Activated naive CD4-positive, alpha-beta T cell treated with Interleukin-2 at 50 U/mL for 16 hours (primary cell): ENCODE measurements around the gene MORF4L2.
"Not testable (repeated sequence)": the region's sequence is repeated elsewhere in the genome, so short reads cannot be mapped to it uniquely, and the experiment has no call there.

Experiments
- DNase-seq: peaks from one replicate; pipeline ENCODE4 v3.0.0-alpha.2; 2020

The MORF4L2 gene

DNA sequence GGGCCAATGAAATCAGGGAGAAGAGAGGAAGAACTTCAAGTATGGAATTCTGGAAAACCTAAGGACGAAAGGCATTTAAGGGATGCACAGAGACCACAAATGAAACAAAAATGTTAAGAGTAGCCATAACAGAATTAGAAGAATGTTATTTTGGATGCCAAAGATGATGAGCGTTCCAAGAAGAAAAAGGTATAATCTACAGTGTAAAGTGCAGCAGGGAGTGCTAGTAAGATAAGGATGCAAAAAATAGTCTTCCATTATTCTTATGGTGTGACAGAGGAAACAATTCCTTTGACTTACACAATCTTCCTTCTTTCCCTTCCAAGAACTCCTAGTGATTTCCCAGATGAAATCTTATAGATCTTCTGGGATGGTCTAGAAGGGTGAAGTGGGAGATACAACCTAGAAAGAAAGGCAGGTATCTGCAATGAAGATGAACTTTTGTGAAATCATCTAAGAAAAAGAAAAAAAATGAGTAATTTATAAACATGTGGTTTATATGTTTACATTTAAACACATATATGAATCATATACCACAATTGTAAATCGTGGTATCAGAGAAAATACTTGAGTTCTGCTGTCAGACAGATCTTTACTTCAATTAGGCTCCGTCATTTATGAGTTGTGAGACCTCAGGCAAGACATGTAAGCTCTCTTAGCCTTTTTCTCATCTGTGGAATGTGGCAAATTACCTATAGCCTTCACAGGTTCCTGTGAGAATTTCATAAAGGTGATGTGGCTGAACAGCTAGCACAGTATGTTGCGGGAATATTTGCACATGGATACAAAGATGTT, 8.1 kb downstream of the MORF4L2 start:
- DNase-seq: no peak

DNA sequence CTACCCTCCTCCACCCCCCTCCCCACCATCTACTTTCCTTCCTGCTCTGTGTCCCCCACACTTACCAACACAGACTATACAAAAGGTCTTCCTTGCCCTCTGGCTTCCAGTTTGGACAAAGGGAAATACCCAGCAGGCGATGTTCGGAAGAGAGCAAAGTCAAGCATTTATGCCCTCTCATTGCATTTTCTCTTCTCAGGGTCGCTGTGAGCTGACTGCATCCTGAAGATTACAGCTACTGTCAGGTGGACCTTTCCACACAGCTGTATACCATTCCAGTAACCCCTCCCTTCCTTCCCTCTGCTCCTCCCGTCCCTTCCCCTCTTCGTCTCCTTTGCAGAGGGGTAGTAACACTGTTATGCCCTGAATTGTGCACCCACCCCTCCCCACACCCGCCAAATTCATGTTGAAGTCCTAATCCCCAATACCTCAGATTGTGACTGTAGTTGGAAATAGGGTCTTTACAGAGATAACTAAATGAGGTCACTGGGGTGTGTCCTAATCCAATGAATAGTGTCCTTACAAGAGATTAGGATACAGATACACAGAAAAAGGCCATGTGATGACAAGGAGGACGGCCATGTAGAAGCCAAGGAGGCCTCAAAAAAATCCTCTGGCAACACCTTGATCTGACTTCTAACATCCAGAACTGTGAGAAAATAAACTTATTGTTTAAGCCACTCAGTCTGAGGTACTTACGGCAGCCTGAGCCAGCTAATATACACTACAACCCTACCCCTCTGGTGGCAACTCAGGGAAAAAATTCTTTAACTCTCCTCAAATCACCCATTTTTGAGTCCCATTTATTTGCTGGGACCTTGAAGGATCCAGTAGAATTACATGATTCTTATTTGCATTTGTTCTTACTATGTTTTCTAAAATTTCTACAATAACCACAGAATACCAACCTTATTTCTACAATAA, 11.7 kb downstream of the MORF4L2 start:
- DNase-seq: no peak

DNA sequence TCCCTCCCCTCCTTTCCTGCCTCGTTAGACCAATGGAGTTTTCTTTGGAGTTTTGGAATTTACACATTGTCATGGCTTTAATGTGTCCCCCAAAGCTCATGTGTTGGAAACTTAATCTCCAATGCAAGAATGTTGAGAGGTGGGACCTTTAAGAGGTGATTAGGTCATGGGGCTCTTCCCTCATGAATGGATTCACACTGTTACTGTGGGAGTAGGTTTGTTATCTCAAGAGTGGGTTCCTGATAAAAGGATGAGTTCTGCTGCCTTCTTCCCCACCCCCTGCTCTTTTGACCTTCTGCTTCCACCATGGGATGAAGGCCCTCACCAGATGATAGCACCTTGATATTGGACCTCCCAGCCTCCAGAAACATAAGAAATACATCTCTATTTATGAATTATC, 16.8 kb downstream of the MORF4L2 start:
- DNase-seq: no peak

DNA sequence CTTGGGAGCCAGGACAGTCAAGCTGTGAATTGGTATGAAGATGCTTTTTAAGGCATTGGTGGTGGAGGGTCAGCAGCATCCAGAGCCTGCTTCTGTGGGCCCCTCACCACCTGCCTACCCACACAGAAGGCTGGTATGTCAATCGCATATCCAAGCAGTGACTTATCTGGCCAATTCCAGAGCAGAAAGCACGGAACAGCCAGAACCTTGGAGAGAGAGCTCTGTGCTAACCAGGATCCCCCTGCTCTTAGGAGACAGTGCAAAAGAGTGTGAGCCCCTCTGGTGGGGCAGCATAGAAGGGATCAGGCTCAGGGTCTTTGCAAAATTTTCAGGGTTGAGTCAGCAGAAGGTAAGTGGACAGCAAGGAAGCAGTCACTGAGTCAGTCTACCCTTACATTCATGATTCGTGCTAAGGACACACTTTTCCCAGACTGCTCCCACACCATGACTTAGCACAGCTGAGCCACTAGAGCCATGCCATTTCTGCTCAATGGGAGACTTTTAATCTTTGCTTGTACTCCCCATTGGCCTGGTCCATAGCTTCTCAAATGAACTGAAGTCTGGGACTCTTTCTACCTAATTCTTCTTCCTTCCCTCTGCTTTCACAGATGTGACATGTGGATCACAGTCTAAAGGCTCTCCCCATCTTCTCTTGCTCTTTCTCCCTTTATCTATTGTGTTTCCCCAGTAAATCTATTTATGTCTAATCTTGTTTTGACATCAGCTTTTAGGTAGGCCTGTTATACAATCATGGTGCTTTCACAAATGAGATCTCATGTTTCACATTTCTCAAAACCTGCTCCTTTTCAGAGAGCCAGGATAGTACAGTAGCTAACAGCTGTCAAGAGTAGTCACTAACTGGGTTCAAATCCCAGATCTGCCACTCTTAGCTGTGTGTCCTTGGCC, 20.0 kb downstream of the MORF4L2 start:
- no peak for DNase-seq

DNA sequence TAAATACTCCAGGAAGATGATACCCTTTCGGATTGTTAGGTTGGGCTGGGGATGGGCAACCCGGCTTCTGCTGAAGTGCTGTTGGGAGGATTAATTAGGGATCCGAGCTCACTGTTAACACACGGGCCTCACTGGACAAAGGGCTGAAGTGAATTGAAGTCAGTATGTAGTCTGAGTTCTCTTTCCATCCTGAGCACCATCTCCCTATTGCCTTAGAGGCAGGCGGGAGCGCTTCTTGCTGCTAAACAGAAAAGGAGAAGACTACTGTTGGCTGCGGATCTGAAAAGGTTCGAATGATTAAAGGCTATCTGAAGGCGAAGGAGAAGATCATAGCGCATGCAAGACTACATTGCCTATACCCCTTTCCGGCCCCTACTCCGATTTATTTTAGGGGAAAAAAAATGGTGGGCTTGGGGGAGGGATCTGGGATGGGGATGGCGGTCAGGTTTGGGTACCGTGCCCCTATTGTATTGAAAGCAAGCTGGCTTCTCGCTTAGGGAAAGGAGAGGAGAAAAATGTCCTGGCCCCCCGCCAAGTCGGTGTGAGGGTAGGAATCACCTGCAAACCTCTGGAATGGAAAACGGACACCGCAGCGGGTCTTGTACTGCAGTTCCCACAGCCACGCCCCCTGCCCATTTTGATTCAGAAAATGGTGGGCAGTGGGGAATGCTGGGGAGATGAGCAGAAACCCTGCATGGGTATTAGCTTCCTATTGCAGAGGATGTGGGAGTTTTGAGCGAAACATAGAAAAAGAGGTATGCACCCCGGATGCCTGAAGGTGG, 22.3 kb downstream of the MORF4L2 start:
- DNase-seq: no peak

DNA sequence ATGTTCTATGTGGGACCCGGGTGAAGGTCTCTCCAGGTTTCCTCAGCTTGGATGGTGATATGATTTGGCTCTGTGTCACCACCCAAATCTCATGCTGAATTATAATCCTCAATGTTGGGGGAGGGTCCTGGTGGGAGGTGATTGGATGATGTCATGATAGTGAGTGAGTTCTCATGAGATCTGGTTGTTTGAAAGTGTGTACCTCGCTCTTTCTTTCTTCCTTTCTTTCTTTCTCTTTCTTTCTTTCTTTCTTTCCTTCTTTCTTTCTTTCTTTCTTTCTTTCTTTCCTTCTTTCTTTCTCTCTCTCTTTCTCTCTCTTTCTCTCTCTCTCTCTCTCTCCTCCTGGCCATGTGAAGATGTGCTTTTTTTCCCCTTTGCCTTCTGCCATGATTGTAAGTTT, 27.0 kb downstream of the MORF4L2 start:
- not testable (repeated sequence) for DNase-seq

DNA sequence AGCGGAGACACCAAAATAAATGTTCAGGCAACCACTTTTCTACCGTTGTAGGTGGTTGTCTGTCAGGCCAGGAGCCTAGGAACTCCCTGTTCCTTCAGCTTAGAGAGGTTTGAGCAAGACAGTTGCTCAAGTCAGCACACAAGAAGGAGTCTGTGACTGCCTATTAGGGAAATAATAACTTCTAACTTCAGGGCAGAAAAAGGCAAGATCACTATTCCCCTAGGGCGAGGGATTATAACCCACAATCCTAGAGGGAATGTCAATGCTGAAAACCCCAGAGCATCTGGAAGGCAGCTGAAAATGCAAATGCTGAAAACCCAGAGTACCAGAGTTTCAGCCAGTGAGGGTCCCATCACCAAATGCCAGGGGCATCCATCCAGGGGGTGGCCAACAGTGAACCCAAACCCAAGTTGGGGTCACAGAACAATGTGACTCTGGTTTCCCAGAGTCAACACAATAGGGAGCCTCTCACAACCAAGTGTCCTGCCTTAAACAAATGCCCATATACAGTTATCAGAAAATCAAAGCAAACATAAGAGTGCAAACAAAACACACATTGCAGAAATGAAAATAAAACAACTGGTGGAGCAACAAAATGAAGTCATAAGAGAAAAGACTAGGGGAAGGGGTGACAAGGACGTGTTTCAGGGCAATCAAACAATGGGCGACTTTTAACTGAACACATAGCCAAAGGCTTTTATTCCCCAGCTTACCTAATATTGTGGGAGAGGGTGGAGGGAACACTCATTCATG, 27.6 kb downstream of the MORF4L2 start:
- no peak for DNase-seq

DNA sequence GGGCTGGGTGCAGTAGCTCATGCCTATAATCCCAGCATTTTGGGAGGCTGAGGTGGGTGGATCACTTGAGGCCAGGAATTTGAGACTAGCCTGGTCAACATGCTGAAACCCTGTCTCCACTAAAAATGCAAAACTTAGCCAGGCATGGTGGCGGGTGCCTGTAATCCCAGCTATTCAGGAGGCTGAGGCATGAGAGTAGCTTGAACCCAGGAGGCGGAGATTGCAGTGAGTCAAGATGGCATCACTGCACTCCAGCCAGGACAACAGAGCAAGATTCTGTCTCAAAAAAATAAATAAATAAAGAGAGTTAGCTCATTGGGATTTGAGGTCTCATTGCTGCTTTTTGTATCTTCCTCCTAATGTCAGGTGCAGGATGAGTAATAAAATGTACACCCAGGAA, 29.4 kb downstream of the MORF4L2 start:
- DNase-seq: not testable (repeated sequence)

DNA sequence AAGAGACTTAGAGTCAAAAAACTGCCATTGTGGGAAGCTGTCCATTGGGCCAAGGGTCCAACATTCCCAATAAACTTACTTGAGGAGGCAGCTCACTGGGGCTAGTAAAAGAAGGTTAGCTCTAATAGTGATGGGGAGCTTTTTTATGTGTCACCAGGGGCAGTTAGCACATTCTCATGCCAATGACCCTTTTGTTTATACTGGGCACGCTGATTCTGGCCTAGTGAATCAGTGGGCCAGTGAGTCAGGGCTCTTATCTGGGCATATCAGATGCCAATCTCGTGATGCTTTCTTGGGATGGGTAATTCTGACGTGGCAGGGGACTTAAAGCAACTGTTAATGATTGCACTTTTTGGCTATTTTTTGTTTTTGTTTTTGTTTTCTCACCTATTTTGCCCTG, 29.9 kb downstream of the MORF4L2 start:
- DNase-seq: no peak

DNA sequence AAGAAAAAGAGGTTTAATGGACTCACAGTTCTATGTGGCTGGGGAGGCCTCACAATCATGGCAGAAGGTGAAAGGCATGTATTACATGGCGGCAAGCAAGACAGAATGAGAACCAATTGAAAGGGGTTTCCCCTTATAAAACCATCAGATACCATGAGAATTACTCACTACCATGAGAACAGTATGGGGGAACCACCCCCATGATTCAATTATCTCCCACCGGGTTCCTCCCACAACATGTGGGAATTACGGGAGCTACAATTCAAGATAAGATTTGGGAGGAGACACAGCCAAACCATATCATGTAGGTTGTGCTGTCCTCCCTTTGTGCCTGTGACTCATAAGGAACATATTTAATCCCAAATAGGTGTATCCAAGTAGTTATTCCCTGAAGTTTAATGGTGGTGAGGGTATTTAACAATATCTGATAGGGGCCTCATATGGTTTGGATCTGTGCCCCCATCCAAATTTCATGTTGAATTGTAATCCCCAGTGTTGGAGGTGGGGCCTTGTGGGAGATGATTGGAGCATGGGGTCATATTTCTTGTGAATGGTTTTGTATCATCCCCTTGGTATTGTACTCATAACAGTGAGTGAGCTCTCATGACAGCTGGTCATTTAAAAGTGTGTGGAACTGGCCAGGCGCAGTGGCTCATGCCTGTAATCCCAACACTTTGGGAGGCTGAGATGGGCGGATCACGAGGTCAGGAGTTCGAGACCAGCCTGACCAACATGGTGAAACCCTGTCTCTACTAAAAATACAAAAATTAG, 31.1 kb downstream of the MORF4L2 start:
- not testable (repeated sequence) for DNase-seq

DNA sequence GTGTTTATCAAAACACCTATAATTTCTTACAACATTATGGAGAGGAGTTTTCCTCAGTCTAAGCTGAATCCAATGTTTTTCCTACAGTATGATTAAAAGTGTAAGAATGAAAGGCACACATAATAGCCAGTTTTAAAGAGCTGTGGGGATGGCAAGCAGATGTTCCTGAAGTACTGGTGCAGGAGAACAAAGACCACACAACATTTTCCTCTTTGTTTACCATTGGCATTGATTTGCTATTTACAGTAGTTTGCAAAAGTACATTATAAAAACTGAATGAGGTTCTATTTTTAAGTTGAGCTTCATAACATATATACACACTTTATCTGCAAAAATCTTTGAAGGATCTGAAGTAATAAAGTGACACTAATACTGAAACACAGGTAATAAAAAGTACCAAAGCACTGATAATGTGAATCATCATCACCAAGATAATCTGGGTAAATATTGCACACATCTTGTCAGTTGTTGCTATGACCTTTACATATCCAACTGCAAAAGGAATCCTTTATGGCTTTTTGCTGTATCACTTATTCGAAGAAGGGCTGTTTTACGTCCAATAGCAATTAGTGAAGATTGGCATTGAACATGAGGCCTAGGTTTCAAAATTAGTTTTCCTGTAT, 35.2 kb downstream of the MORF4L2 start:
- no peak for DNase-seq

DNA sequence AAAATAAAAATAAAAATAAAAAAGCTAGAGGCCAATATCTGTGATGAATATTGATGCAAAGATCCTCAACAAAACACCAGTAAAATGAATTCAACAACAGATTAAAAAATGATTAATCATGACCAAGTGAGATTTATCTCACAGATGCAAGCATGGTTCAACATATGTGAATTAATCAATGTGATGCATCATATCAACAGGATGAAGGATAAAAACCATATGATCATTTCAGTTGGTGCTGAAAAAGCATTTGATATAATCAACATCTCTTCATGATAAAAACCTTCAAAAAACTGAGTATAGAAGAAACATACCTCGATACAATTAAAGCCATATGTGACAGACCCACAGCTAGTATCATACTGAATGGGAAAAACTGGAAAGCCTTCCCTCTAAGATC, 38.9 kb downstream of the MORF4L2 start:
- DNase-seq: no peak

DNA sequence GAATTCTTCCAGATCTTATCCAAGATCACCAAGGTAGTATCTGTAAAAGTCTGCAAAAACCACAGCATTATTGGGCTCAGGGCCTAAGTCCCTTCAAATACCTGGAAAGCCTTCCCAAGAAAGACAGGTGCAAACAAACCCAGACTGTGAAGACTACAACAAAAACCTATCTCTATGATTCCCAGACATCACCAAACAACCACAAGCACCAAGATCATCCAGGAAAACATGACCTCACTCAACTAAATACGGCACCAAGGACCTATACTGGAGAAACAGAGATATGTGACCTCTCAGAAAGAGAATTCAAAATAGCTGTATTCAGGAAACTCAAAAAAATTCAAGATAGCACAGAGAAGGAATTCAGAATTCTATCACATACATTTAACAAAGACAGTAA, 42.4 kb downstream of the MORF4L2 start:
- no peak for DNase-seq

DNA sequence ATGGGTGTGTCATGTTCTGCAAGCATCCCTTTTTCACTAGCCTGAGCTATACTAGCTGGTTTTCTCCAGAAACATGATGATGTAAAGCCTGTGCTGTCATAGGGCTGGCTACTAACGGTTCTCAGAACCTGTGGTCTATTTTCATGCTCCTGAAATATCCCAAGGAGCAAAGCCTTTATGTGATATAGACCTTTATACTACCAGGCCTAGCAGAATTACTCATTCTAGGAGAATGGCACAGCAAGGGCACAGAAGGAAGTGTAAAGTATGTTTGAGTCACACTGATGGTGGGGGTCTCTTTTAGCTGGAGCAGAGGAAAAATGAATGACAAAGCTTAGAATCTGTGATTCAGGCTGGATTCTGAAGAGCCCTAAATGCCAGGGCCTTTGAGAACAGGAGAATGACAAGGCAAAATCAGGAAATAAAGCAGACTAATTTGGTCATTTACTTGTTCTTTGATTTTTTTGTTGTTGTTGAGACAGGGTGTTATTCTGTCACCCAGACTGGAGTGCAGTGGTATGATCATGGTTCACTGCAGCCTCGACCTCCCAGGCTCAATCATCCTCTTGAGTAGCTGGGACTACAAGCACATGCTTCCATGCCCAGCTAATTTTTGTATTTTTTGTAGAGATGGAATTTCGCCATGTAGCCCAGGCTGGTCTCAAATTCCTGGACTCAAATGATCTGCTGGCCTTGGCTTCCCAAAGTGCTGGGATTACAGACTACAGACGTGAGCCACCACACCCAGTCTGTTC, 45.9 kb downstream of the MORF4L2 start:
- no peak for DNase-seq

DNA sequence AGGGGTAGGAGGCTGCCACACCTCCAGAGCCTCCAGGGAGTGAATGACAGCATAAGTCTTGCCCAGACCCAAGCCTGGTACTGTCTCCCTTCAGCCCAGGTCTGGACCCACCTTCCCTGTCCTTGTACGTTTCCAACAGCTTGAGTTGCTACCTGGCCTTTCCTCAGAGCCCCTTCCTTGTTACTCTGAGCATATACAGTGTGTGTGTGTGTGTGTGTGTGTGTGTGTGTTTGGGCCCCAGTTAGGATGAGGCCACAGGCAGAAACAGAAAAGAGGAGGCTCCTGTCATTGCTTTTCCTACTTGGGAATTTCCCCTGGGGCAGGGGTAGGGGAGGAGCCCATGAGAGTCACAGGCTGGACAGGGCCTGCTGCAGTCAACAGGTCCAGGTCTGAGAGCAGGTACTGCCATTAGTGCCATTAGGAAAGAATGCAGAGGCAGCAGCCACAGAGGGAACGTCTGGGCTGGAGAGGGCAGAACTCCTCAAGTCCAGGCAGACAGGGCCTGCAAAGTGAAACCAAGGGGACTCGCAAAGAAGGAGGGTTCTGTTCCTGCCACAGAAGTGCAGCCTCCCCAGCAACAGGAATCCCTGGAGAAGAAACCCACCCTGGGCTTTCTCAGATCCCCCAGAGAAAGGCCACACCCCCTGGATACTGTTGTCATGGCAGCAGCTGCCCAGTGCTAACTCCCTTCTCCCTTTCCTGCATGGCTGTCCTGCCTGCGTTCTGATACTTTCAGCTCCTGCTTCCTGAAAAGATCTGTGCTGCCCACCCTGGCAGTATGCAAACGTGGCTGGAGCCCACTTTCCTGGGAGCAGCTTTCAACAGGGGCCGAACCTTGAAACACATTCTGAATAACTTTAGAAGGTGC, 47.8 kb downstream of the MORF4L2 start:
- not testable (repeated sequence) for DNase-seq

DNA sequence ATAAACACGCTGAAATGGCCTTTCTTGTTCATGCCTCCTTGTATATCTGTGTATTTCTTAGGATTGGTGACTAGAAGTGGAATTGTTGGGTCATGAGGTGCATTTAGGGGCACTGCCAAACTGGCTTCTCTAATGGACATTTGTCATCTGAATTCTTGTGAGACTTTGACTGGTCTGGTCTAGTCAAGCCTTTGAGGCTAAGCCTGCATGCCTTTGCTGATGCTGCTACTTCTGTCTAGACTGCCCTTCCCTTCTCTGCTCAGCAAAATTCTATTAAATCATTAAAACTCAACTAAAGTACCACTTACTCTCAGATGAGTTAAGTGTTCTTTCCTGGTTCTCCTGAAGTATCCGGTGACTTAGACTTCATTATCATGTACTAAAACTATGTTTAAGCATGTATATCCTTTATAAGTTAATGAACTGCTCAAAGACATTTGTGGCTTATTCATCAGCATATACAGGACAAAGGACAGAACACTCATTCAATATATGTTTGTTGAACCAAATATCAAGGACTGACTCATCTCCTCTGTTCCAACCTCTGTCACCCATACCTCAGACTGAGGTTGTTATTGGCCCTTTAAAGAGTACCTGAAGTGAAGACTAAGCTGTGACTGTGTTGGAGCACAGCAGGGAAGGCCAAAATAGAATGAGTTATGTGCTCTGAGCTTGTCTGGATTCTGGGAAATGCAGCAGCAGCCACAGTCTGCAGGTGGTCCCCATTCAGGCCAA, 48.7 kb downstream of the MORF4L2 start:
- no peak for DNase-seq

DNA sequence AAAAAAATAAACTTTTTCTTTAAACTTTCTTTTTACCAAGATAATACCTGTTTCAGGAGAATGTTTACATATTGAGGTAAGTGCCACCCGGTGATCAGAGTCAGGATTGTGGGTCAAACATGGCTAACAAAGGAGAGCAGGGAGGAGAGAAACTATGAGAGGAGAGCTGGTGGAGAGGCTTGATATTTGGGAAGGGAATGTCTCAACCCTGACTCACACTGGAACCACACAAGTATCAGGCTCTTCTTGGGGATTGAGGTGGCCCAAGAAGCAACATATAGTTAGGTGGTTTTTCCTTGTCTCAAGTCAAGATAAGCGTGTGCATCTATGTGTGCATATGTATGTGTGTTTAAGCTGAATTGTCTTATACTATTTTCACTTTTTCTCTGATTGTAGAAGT, 51.1 kb downstream of the MORF4L2 start:
- no peak for DNase-seq

DNA sequence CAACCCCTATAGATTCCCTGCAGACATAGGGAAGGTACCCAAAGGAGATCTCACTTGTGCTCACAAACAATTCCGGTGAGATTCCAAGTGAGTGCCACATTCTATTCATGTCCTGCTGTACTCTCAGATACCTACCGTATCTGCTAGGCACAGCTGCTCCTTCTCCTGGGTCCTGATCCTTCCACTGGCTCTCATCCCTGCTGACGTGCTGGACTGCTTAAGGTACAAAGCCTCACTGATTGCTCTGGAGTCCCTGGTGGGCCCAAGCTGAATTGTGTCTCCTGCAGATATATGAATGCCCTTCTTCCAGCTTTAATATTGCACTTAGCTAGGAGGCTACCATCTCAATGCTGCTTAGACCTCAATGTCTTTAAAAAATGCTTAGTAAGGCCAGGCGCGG, 55.4 kb downstream of the MORF4L2 start:
- no peak for DNase-seq
